ENCODE data around the gene SHH. TPM values are rescaled to one million over a fixed set of nuclear protein-coding genes. Genes with fewer than 3 reads are reported as not detected.

The SHH gene
- total RNA-seq, 5 donors from 2014 or later (not counting 1 experiment from before 2014, with no cell fraction given), result 0.06 TPM; not detected in 4

- no peak overlapping the region for H3K27ac ChIP-seq (ENCODE audit: low read length)
- Mint-ChIP-seq H3K27me3 (peaks cover 6 to 7% of the 10 kb centered on the region in 2 donors), H3K4me1 (peaks cover 11 to 13% (median 11%) of the 10 kb centered on the region in 3 donors), H3K27ac (peak overlapping the region in 1 of 2 donors; percentile 58), H3K4me3 (peak overlapping the region in 1 of 3 donors; percentile 53), H3K36me3 (peaks cover 13% of the 10 kb centered on the region), H3K9me3 (no peaks in the 10 kb centered on the region)
- ChIA-PET CTCF (no interaction called here), POLR2A (no interaction called here)
- H3K36me3 ChIP-seq (ENCODE audit: control insufficient read depth in 2 of 2, extremely low read depth in 1 of 2, insufficient read depth in 1 of 2, low read length in 1 of 2), result peaks cover 5 to 8% of the 10 kb centered on the region in 2 donors
- no peak for DNase-seq
- peaks cover 2 to 10% of the 10 kb centered on the region in 2 experiments for H3K27me3 ChIP-seq (replicated peaks in 1 of 2; ENCODE audit: control insufficient read depth in 2 of 2, extremely low read depth in 1 of 2, insufficient read depth in 2 of 2, low read length in 1 of 2)
- H3K9me3 ChIP-seq, result no peaks in the 10 kb centered on the region
- H3K4me1 ChIP-seq (ENCODE audit: control insufficient read depth in 1 of 2, extremely low read depth in 1 of 2, insufficient read depth in 2 of 2, low read length in 2 of 2), result peaks cover 0 to 6% of the 10 kb centered on the region in 2 experiments
- H3K4me3 ChIP-seq (ENCODE audit: control insufficient read depth in 1 of 2, extremely low read depth in 1 of 2, low read length in 1 of 2), result peak overlapping the region in 1 of 2 donors; percentile 15
- ATAC-seq (replicated peaks in 1 of 4), result peak in 1 of 4 experiments; percentile 17
- WGBS (ENCODE audit: insufficient coverage), result 7% methylated on average over 57 of the region's 68 CpGs
These were observed 25.0 kb downstream of the SHH start for GRCh38 chr7:155787171-155787851.

- DNase-seq (no peak), ATAC-seq (replicated peaks in 1 of 4) (no peak)
- H3K27me3 ChIP-seq (replicated peaks in 1 of 2; ENCODE audit: control insufficient read depth in 2 of 2, extremely low read depth in 1 of 2, insufficient read depth in 2 of 2, low read length in 1 of 2), result peaks cover 2 to 10% of the 10 kb centered on the region in 2 experiments
- WGBS (ENCODE audit: insufficient coverage), result 91% methylated on average over 2 of the region's 10 CpGs
- CTCF ChIA-PET, result no interaction called here
- Mint-ChIP-seq H3K9me3 (no peaks in the 10 kb centered on the region), H3K4me1 (peaks cover 11 to 13% (median 11%) of the 10 kb centered on the region in 3 donors), H3K27ac (no peak overlapping the region), H3K27me3 (peaks cover 6 to 7% of the 10 kb centered on the region in 2 donors), H3K4me3 (peak overlapping the region in 1 of 3 donors; percentile 20), H3K36me3 (peaks cover 21% of the 10 kb centered on the region)
- H3K27ac ChIP-seq (ENCODE audit: low read length), result no peak overlapping the region
- H3K4me3 ChIP-seq (ENCODE audit: control insufficient read depth in 1 of 2, extremely low read depth in 1 of 2, low read length in 1 of 2), result no peak overlapping the region
- H3K36me3 ChIP-seq (ENCODE audit: control insufficient read depth in 2 of 2, extremely low read depth in 1 of 2, insufficient read depth in 1 of 2, low read length in 1 of 2), result peaks cover 5 to 11% of the 10 kb centered on the region in 2 donors
- POLR2A ChIA-PET, result interaction anchor here in 1 of 2 donors (0.6 kb wide), 1 partner anchor 98 kb away, joined by 3 read pairs; no protein-coding TSS in a partner anchor
- H3K9me3 ChIP-seq, result no peaks in the 10 kb centered on the region
- H3K4me1 ChIP-seq (ENCODE audit: control insufficient read depth in 1 of 2, extremely low read depth in 1 of 2, insufficient read depth in 2 of 2, low read length in 2 of 2), result peaks cover 0 to 6% of the 10 kb centered on the region in 2 experiments
These were observed 25.8 kb downstream of the SHH start for GRCh38 chr7:155786491-155786890.

- H3K4me1 ChIP-seq (ENCODE audit: control insufficient read depth in 1 of 2, extremely low read depth in 1 of 2, insufficient read depth in 2 of 2, low read length in 2 of 2), result peaks cover 0 to 6% of the 10 kb centered on the region in 2 experiments
- no peak overlapping the region for H3K4me3 ChIP-seq (ENCODE audit: control insufficient read depth in 1 of 2, extremely low read depth in 1 of 2, low read length in 1 of 2)
- H3K27me3 ChIP-seq (replicated peaks in 1 of 2; ENCODE audit: control insufficient read depth in 2 of 2, extremely low read depth in 1 of 2, insufficient read depth in 2 of 2, low read length in 1 of 2), result peaks cover 2 to 10% of the 10 kb centered on the region in 2 experiments
- no peak for DNase-seq
- peaks cover 5 to 20% of the 10 kb centered on the region in 2 donors for H3K36me3 ChIP-seq (ENCODE audit: control insufficient read depth in 2 of 2, extremely low read depth in 1 of 2, insufficient read depth in 1 of 2, low read length in 1 of 2)
- 100% methylated on average over 1 of the region's 10 CpGs for WGBS (ENCODE audit: insufficient coverage)
- ATAC-seq (replicated peaks in 1 of 4), result no peak
- Mint-ChIP-seq H3K36me3 (peaks cover 30% of the 10 kb centered on the region), H3K9me3 (no peaks in the 10 kb centered on the region), H3K27ac (no peak overlapping the region), H3K4me1 (peaks cover 11 to 13% (median 11%) of the 10 kb centered on the region in 3 donors), H3K4me3 (no peak overlapping the region), H3K27me3 (peaks cover 6 to 7% of the 10 kb centered on the region in 2 donors)
- no peak overlapping the region for H3K27ac ChIP-seq (ENCODE audit: low read length)
- CTCF ChIA-PET, result interaction anchor here in 1 of 2 donors (0.5 to 0.6 kb wide), 2 partner anchors 10 to 16 kb away, joined by 3 to 9 read pairs; no protein-coding TSS in a partner anchor
- no peaks in the 10 kb centered on the region for H3K9me3 ChIP-seq
- POLR2A ChIA-PET, result interaction anchor here in 1 of 2 donors (0.5 kb wide), 1 partner anchor 893 kb away, joined by 6 read pairs; no protein-coding TSS in a partner anchor
These were observed 26.7 kb downstream of the SHH start for GRCh38 chr7:155785536-155785935.

- no peak for ATAC-seq (replicated peaks in 1 of 4)
- no peak overlapping the region for H3K4me3 Mint-ChIP-seq
- no peak overlapping the region for H3K27ac ChIP-seq (ENCODE audit: low read length)
- WGBS (ENCODE audit: insufficient coverage), result 98% methylated on average over 6 of the region's 10 CpGs
- peaks cover 7 to 11% (median 8%) of the 10 kb centered on the region in 3 donors for H3K4me1 Mint-ChIP-seq
- peaks cover 3 to 6% of the 10 kb centered on the region in 2 donors for H3K27me3 Mint-ChIP-seq
- ChIA-PET CTCF (no interaction called here), POLR2A (no interaction called here)
- DNase-seq, result no peak
- H3K36me3 Mint-ChIP-seq, result peaks cover 55% of the 10 kb centered on the region
- no peaks in the 10 kb centered on the region for H3K9me3 ChIP-seq
- H3K27ac Mint-ChIP-seq, result no peak overlapping the region
- H3K27me3 ChIP-seq (replicated peaks in 1 of 2; ENCODE audit: control insufficient read depth in 2 of 2, extremely low read depth in 1 of 2, insufficient read depth in 2 of 2, low read length in 1 of 2), result peaks cover 2 to 6% of the 10 kb centered on the region in 2 experiments
- H3K36me3 ChIP-seq (ENCODE audit: control insufficient read depth in 2 of 2, extremely low read depth in 1 of 2, insufficient read depth in 1 of 2, low read length in 1 of 2), result peaks cover 7 to 42% of the 10 kb centered on the region in 2 donors
- no peak overlapping the region for H3K4me3 ChIP-seq (ENCODE audit: control insufficient read depth in 1 of 2, extremely low read depth in 1 of 2, low read length in 1 of 2)
- H3K4me1 ChIP-seq (ENCODE audit: control insufficient read depth in 1 of 2, extremely low read depth in 1 of 2, insufficient read depth in 2 of 2, low read length in 2 of 2), result peaks cover 0 to 6% of the 10 kb centered on the region in 2 experiments
- no peaks in the 10 kb centered on the region for H3K9me3 Mint-ChIP-seq
These were observed 29.8 kb downstream of the SHH start for GRCh38 chr7:155782466-155782865.

DNA sequence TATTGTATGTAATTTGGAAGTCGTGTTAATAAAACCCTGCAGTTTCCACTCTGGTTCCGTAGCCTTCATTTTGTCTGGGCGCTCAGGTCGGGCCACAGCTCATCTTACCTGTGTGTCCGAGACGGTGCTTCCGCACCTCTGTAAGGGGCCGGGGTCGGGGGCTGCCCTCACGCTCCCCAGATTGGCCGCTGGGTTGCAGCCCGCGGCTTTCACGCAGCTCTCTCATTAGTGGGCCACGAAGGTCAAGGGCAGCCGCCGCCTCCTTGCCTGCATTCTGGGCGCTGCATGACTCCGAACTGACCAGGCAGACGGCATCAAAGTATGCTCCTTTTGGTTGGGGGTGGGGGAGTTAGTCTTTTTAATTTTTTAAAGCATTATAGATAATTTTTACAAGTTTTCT is 30.8 kb downstream of the SHH start:
- Mint-ChIP-seq H3K4me3 (no peak overlapping the region), H3K4me1 (peaks cover 6 to 11% (median 7%) of the 10 kb centered on the region in 3 donors), H3K27me3 (peaks cover 3 to 6% of the 10 kb centered on the region in 2 donors), H3K27ac (no peak overlapping the region), H3K9me3 (no peaks in the 10 kb centered on the region), H3K36me3 (peaks cover 64% of the 10 kb centered on the region)
- Histone ChIP-seq H3K27ac (ENCODE audit: low read length) (no peak overlapping the region), H3K4me3 (ENCODE audit: control insufficient read depth in 1 of 2, extremely low read depth in 1 of 2, low read length in 1 of 2) (no peak overlapping the region), H3K36me3 (ENCODE audit: control insufficient read depth in 2 of 2, extremely low read depth in 1 of 2, insufficient read depth in 1 of 2, low read length in 1 of 2) (peaks cover 16 to 52% of the 10 kb centered on the region in 2 donors), H3K27me3 (replicated peaks in 1 of 2; ENCODE audit: control insufficient read depth in 2 of 2, extremely low read depth in 1 of 2, insufficient read depth in 2 of 2, low read length in 1 of 2) (peaks cover 0 to under 1% of the 10 kb centered on the region in 2 experiments), H3K4me1 (ENCODE audit: control insufficient read depth in 1 of 2, extremely low read depth in 1 of 2, insufficient read depth in 2 of 2, low read length in 2 of 2) (peaks cover 0 to under 1% of the 10 kb centered on the region in 2 experiments), H3K9me3 (no peaks in the 10 kb centered on the region)
- ChIA-PET POLR2A (no interaction called here), CTCF (no interaction called here)
- ATAC-seq (replicated peaks in 1 of 4) (no peak), DNase-seq (no peak)
- over 99% methylated on average over 17 of the region's 20 CpGs for WGBS (ENCODE audit: insufficient coverage)

- POLR2A ChIA-PET, result no interaction called here
- ATAC-seq (replicated peaks in 1 of 4) (no peak), DNase-seq (no peak)
- CTCF ChIA-PET, result no interaction called here
- Mint-ChIP-seq H3K9me3 (no peaks in the 10 kb centered on the region), H3K36me3 (peaks cover 68% of the 10 kb centered on the region), H3K4me1 (peaks cover under 1 to 6% (median 2%) of the 10 kb centered on the region in 3 donors), H3K27ac (no peak overlapping the region), H3K4me3 (no peak overlapping the region), H3K27me3 (peaks cover 0 to under 1% of the 10 kb centered on the region in 2 donors)
- Histone ChIP-seq H3K27me3 (replicated peaks in 1 of 2; ENCODE audit: control insufficient read depth in 2 of 2, extremely low read depth in 1 of 2, insufficient read depth in 2 of 2, low read length in 1 of 2) (no peaks in the 10 kb centered on the region), H3K4me3 (ENCODE audit: control insufficient read depth in 1 of 2, extremely low read depth in 1 of 2, low read length in 1 of 2) (no peak overlapping the region), H3K4me1 (ENCODE audit: control insufficient read depth in 1 of 2, extremely low read depth in 1 of 2, insufficient read depth in 2 of 2, low read length in 2 of 2) (no peaks in the 10 kb centered on the region), H3K9me3 (no peaks in the 10 kb centered on the region), H3K27ac (ENCODE audit: low read length) (no peak overlapping the region), H3K36me3 (ENCODE audit: control insufficient read depth in 2 of 2, extremely low read depth in 1 of 2, insufficient read depth in 1 of 2, low read length in 1 of 2) (peaks cover 18 to 58% of the 10 kb centered on the region in 2 donors)
- WGBS (ENCODE audit: insufficient coverage), result 92% methylated on average over 12 of the region's 24 CpGs
These were observed 31.4 kb downstream of the SHH start for GRCh38 chr7:155780884-155781283.

All from T-cell (primary cell).